Dendritic cell treated with granulocyte-macrophage colony-stimulating factor and Interleukin-4, amounts not matched to agents 40 ng/mL and 50 ng/mL, for 4 days (primary cell): ENCODE results near the gene KRTCAP2.

Source experiments
- H3K27ac Mint-ChIP-seq: one replicate; pipeline ENCODE4 v1.8.0; 2022; ENCODE audit warnings: mild to moderate bottlenecking, mixed read lengths
- H3K27me3 Mint-ChIP-seq: one replicate; pipeline ENCODE4 v1.8.0; 2022; ENCODE audit warnings: mild to moderate bottlenecking, mixed read lengths
- H3K36me3 Mint-ChIP-seq: one replicate; pipeline ENCODE4 v1.8.0; 2022; ENCODE audit warnings: low read depth, mixed read lengths
- H3K4me1 Mint-ChIP-seq: one replicate; pipeline ENCODE4 v1.8.0; 2022; ENCODE audit warnings: low read depth, mixed read lengths
- H3K4me3 Mint-ChIP-seq: one replicate; pipeline ENCODE4 v1.8.0; 2022; ENCODE audit warnings: mild to moderate bottlenecking, moderate library complexity, mixed read lengths
- H3K9me3 Mint-ChIP-seq: one replicate; pipeline ENCODE4 v1.8.0; 2022; ENCODE audit warnings: mixed read lengths
- intact Hi-C: fragments of 100-400 bp; cut with micrococcal nuclease; formaldehyde crosslinking; loops from one replicate; pipeline ENCODE4 v1.15.0; 2022

The KRTCAP2 gene

GRCh38 chr1:155124503-155125463, 48.3 kb downstream of the KRTCAP2 start:
- H3K4me1 Mint-ChIP-seq, result peaks cover 36% of the 10 kb centered on the region
- H3K27me3 Mint-ChIP-seq, result peaks cover 89% of the 10 kb centered on the region
- no peaks in the 10 kb centered on the region for H3K9me3 Mint-ChIP-seq
- intact Hi-C loops, result loop anchor here (5.0 kb wide), 1 partner anchor 43 kb away; no protein-coding TSS in a partner anchor
- H3K36me3 Mint-ChIP-seq, result no peaks in the 10 kb centered on the region
- no peak overlapping the region for H3K27ac Mint-ChIP-seq
- no peak overlapping the region for H3K4me3 Mint-ChIP-seq

- Mint-ChIP-seq H3K27me3 (peaks cover 87% of the 10 kb centered on the region), H3K27ac (no peak overlapping the region), H3K9me3 (no peaks in the 10 kb centered on the region), H3K4me3 (no peak overlapping the region), H3K36me3 (no peaks in the 10 kb centered on the region), H3K4me1 (peaks cover 26% of the 10 kb centered on the region)
- intact Hi-C loops, result no loop called here
Observed at GRCh38 chr1:155123801-155124200, 49.3 kb downstream of the KRTCAP2 start.

- Mint-ChIP-seq H3K9me3 (no peaks in the 10 kb centered on the region), H3K4me1 (peaks cover 11% of the 10 kb centered on the region), H3K27ac (no peak overlapping the region), H3K36me3 (no peaks in the 10 kb centered on the region), H3K4me3 (no peak overlapping the region), H3K27me3 (peaks cover 83% of the 10 kb centered on the region)
- intact Hi-C loops, result no loop called here
Observed at GRCh38 chr1:155122308-155122707, 50.8 kb downstream of the KRTCAP2 start.

- Mint-ChIP-seq H3K4me1 (peaks cover under 1% of the 10 kb centered on the region), H3K9me3 (no peaks in the 10 kb centered on the region), H3K4me3 (no peak overlapping the region), H3K27ac (no peak overlapping the region), H3K36me3 (no peaks in the 10 kb centered on the region), H3K27me3 (peaks cover 80% of the 10 kb centered on the region)
- intact Hi-C loops, result no loop called here
Observed at GRCh38 chr1:155121249-155121648, 51.9 kb downstream of the KRTCAP2 start.

- peaks cover 74% of the 10 kb centered on the region for H3K27me3 Mint-ChIP-seq
- H3K27ac Mint-ChIP-seq, result no peak overlapping the region
- intact Hi-C loops, result no loop called here
- H3K36me3 Mint-ChIP-seq, result no peaks in the 10 kb centered on the region
- no peak overlapping the region for H3K4me3 Mint-ChIP-seq
- no peaks in the 10 kb centered on the region for H3K4me1 Mint-ChIP-seq
- no peaks in the 10 kb centered on the region for H3K9me3 Mint-ChIP-seq
Observed at GRCh38 chr1:155120253-155120652, 52.9 kb downstream of the KRTCAP2 start.
